ENCODE results near the gene DDX20. TPM values are rescaled to one million over a fixed set of nuclear protein-coding genes. Genes with fewer than 3 reads are reported as not detected.

Gene DDX20
- total and polyA plus RNA-seq, 4 donors = 3.9 to 8.8 (median 6.9) TPM

DNA sequence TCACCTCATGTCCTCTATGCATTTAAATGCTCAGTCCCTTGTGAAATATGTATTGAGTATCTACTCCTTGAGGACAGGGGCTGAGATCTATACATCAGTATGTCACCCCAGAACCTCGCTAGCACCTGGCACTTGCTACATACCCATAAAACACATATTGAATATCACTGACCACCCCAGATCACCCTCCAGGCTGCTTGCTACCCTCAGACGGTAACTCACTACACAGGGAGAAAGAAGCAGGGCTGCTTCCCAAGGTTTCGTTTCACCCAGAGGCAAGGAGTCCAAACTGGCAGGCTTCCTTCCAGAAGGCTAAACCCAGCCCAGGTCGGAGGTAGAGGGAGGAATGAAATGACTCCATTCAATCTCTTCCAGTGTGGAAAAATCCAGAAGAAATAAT is 25.0 kb upstream of the DDX20 start:
- H3K36me3 ChIP-seq (ENCODE audit: control insufficient read depth in 1 of 2, insufficient read depth in 2 of 2, low read length in 1 of 2) = peaks cover 0 to 3% of the 10 kb centered on the region in 2 donors
- no peaks in the 10 kb centered on the region for H3K4me1 ChIP-seq (ENCODE audit: control insufficient read depth in 1 of 2, insufficient read depth in 2 of 2, low read length in 2 of 2)
- no peaks in the 10 kb centered on the region for H3K9me3 ChIP-seq (ENCODE audit: control insufficient read depth, low read length)
- H3K27me3 ChIP-seq (ENCODE audit: control insufficient read depth in 1 of 2, insufficient read depth in 2 of 2, low read length in 1 of 2) = no peaks in the 10 kb centered on the region
- no peak for DNase-seq
- intact Hi-C loops (cut with DNase I) = no loop called here
- H3K27ac ChIP-seq (ENCODE audit: low read depth in 1 of 2, low read length in 2 of 2) = no peak overlapping the region
- no peak for ATAC-seq (ENCODE audit: low FRiP score)
- H3K4me3 ChIP-seq (ENCODE audit: low read length in 2 of 2) = no peak overlapping the region
- 36 to 42% methylated on average over 4 of the region's 4 CpGs for WGBS, 2 donors

DNA sequence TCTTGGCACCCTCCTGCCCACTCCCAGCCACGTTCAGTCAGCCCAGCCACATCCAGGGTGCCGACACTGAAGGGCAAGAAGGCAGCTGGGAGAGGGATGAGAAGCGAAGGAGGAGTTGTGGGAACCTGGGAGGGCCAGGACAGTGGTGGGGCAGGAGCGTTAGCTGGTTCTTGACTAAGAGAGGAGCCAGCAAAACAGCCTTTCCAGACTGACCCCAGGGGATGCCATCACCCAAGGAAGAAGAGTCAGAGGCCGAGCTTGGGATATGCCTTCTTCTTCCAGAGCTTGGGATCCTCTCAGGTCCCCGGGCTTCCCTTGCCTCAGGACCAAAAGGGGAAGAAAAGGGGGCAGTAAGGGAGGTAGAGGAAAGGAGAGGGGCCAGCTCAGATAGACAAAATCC is 23.7 kb upstream of the DDX20 start:
- H3K27ac ChIP-seq (ENCODE audit: low read depth in 1 of 2, low read length in 2 of 2) = no peak overlapping the region
- no peaks in the 10 kb centered on the region for H3K4me1 ChIP-seq (ENCODE audit: control insufficient read depth in 1 of 2, insufficient read depth in 2 of 2, low read length in 2 of 2)
- DNase-seq = no peak
- 80% methylated on average over 6 of the region's 6 CpGs for WGBS, 2 donors
- H3K27me3 ChIP-seq (ENCODE audit: control insufficient read depth in 1 of 2, insufficient read depth in 2 of 2, low read length in 1 of 2) = no peaks in the 10 kb centered on the region
- no peak for ATAC-seq (ENCODE audit: low FRiP score)
- intact Hi-C loops (cut with DNase I) = no loop called here
- H3K36me3 ChIP-seq (ENCODE audit: control insufficient read depth in 1 of 2, insufficient read depth in 2 of 2, low read length in 1 of 2) = peaks cover 0 to 3% of the 10 kb centered on the region in 2 donors
- H3K9me3 ChIP-seq (ENCODE audit: control insufficient read depth, low read length) = no peaks in the 10 kb centered on the region
- H3K4me3 ChIP-seq (ENCODE audit: low read length in 2 of 2) = no peak overlapping the region

DNA sequence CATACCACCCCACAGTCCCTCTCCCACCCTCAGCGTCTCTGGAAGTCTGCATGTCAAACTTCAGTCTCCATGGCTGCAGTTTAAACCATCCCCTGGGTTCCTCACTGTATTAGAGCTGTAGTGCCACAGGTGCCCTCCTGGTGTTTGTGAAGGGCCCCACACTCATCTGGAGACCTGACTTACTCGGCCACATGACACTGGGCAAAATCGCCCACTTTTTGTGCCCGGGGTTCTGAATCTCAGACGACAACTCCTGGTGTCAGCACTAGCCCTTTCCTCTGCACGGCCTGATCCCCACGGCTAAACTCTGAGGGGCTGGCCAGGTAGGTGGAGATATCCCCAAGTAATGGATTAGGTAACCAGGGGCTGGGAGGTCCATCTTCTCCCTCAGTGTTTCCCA is 23.0 kb upstream of the DDX20 start:
- Histone ChIP-seq H3K9me3 (ENCODE audit: control insufficient read depth, low read length) (no peaks in the 10 kb centered on the region), H3K4me3 (ENCODE audit: low read length in 2 of 2) (no peak overlapping the region), H3K36me3 (ENCODE audit: control insufficient read depth in 1 of 2, insufficient read depth in 2 of 2, low read length in 1 of 2) (no peaks in the 10 kb centered on the region), H3K27me3 (ENCODE audit: control insufficient read depth in 1 of 2, insufficient read depth in 2 of 2, low read length in 1 of 2) (no peaks in the 10 kb centered on the region), H3K4me1 (ENCODE audit: control insufficient read depth in 1 of 2, insufficient read depth in 2 of 2, low read length in 2 of 2) (no peaks in the 10 kb centered on the region), H3K27ac (ENCODE audit: low read depth in 1 of 2, low read length in 2 of 2) (no peak overlapping the region)
- intact Hi-C loops (cut with DNase I) = no loop called here
- 92 to 97% methylated on average over 7 of the region's 7 CpGs for WGBS, 2 donors
- DNase-seq (no peak), ATAC-seq (ENCODE audit: low FRiP score) (no peak)

DNA sequence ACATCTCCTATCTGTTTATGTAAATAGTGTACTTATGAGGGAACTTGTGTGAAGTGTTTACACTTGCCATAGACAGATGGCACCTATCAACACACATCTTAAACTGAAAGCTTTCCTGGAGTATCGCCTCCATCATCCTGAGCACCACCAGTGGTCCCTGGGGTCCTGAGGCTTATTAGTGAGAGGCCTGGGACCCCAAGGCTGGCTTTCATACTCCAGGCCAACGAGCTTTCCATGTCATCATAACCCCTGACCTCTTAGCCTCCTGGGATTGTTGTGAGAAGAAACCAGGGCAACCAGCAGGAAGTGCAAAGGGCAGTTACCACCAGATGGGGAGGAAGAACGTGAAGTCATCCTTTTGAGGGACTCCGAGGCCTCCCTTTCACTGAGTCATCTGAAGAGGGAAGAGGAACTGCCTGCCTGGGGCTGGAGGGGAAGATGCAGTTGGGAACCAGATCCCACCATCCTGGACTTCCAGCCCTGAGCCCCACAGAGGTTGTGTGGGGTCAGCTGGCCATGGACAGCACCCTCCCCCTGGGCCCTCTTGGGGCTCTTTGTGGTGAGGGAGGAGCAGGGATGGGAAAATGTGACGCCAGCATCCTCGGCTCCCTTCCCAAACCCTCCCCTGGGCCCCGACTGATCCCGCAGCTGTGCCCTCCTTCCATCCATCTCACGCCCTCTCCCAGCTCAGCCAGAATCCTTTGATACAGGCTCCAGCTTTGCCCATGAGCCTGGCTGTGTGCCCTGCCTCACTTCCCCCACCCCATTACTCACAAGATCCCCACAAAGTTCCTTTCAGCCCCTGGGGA is 22.3 kb upstream of the DDX20 start:
- Histone ChIP-seq H3K27ac (ENCODE audit: low read depth in 1 of 2, low read length in 2 of 2) (no peak overlapping the region), H3K36me3 (ENCODE audit: control insufficient read depth in 1 of 2, insufficient read depth in 2 of 2, low read length in 1 of 2) (no peaks in the 10 kb centered on the region), H3K27me3 (ENCODE audit: control insufficient read depth in 1 of 2, insufficient read depth in 2 of 2, low read length in 1 of 2) (no peaks in the 10 kb centered on the region), H3K9me3 (ENCODE audit: control insufficient read depth, low read length) (no peaks in the 10 kb centered on the region), H3K4me1 (ENCODE audit: control insufficient read depth in 1 of 2, insufficient read depth in 2 of 2, low read length in 2 of 2) (no peaks in the 10 kb centered on the region), H3K4me3 (ENCODE audit: low read length in 2 of 2) (no peak overlapping the region)
- ATAC-seq (ENCODE audit: low FRiP score) (peak; percentile 42), DNase-seq (peak; percentile 73 to 77)
- 69 to 72% methylated on average over 9 of the region's 9 CpGs for WGBS, 2 donors
- intact Hi-C loops (cut with DNase I) = no loop called here

DNA sequence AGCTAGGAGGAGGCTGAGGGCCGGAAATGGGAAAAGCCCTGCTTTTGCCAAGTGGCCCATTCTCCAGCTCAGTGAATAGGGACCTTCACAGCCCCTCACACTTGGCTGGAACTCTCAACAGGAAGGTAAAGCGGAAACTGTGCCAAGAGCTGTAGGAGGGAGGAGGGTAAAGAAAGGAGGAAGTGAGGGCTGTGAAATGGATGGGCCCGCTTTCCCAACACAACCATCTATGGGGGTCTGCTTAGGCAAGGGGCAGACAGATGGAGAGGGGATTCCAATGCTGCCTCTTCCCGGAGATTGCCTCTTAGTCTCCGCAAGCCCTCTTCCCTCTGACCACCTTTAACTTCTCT is 21.7 kb upstream of the DDX20 start:
- Histone ChIP-seq H3K27ac (ENCODE audit: low read depth in 1 of 2, low read length in 2 of 2) (no peak overlapping the region), H3K4me3 (ENCODE audit: low read length in 2 of 2) (no peak overlapping the region), H3K9me3 (ENCODE audit: control insufficient read depth, low read length) (no peaks in the 10 kb centered on the region), H3K36me3 (ENCODE audit: control insufficient read depth in 1 of 2, insufficient read depth in 2 of 2, low read length in 1 of 2) (no peaks in the 10 kb centered on the region), H3K4me1 (ENCODE audit: control insufficient read depth in 1 of 2, insufficient read depth in 2 of 2, low read length in 2 of 2) (no peaks in the 10 kb centered on the region), H3K27me3 (ENCODE audit: control insufficient read depth in 1 of 2, insufficient read depth in 2 of 2, low read length in 1 of 2) (no peaks in the 10 kb centered on the region)
- intact Hi-C loops (cut with DNase I) = no loop called here
- ATAC-seq (ENCODE audit: low FRiP score) (no peak), DNase-seq (no peak)
- 86 to 89% methylated on average over 5 of the region's 5 CpGs for whole genome bisulfite sequencing, 2 donors

DNA sequence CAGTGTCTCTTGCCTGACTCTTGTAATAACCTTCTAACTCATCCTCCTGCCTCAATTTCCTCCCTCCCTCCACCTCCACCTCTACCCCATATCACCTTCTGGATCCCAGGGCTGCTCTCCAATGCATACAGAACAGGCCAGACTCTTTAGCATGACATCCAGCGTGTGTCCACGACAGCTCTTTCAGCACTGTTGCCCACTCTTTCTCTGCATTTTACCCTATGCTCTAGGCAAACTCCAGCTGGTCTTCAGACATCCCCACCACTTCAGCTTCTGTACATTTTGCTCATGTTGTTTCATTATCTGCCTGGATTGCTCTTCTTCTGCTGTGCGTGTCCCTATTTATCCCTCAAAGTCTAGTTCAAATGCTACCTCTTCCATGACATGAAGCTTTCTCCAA is 21.3 kb upstream of the DDX20 start:
- no peaks in the 10 kb centered on the region for H3K27me3 ChIP-seq (ENCODE audit: control insufficient read depth in 1 of 2, insufficient read depth in 2 of 2, low read length in 1 of 2)
- no peak for DNase-seq
- H3K4me1 ChIP-seq (ENCODE audit: control insufficient read depth in 1 of 2, insufficient read depth in 2 of 2, low read length in 2 of 2) = no peaks in the 10 kb centered on the region
- H3K9me3 ChIP-seq (ENCODE audit: control insufficient read depth, low read length) = no peaks in the 10 kb centered on the region
- ATAC-seq (ENCODE audit: low FRiP score) = no peak
- no peak overlapping the region for H3K27ac ChIP-seq (ENCODE audit: low read depth in 1 of 2, low read length in 2 of 2)
- intact Hi-C loops (cut with DNase I) = no loop called here
- H3K4me3 ChIP-seq (ENCODE audit: low read length in 2 of 2) = no peak overlapping the region
- 93 to 95% methylated on average over 3 of the region's 3 CpGs for WGBS, 2 donors
- no peaks in the 10 kb centered on the region for H3K36me3 ChIP-seq (ENCODE audit: control insufficient read depth in 1 of 2, insufficient read depth in 2 of 2, low read length in 1 of 2)

DNA sequence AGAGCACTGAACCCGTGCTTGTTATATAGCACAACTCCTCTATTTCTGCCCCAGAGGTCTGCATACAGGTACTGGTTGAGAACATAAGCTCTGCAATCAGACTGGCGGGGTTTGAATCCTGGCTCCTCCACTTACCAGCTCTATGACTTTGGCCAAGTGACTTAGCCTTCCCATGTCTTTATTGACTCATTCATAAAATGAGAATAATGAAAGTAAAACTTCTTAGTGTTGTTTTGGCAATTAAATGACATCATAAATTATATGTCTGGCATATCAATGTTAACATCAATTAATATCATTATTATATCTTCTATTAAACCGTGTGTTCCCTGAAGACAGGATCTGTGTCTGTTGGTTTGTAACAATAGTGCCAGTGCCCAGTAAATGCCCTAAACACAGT is 20.8 kb upstream of the DDX20 start:
- no peak for DNase-seq
- Histone ChIP-seq H3K27ac (ENCODE audit: low read depth in 1 of 2, low read length in 2 of 2) (no peak overlapping the region), H3K4me3 (ENCODE audit: low read length in 2 of 2) (no peak overlapping the region), H3K27me3 (ENCODE audit: control insufficient read depth in 1 of 2, insufficient read depth in 2 of 2, low read length in 1 of 2) (no peaks in the 10 kb centered on the region), H3K9me3 (ENCODE audit: control insufficient read depth, low read length) (no peaks in the 10 kb centered on the region), H3K4me1 (ENCODE audit: control insufficient read depth in 1 of 2, insufficient read depth in 2 of 2, low read length in 2 of 2) (no peaks in the 10 kb centered on the region), H3K36me3 (ENCODE audit: control insufficient read depth in 1 of 2, insufficient read depth in 2 of 2, low read length in 1 of 2) (no peaks in the 10 kb centered on the region)
- intact Hi-C loops (cut with DNase I) = no loop called here
- ATAC-seq (ENCODE audit: low FRiP score) = no peak
- 91 to 96% methylated on average over 3 of the region's 3 CpGs for WGBS, 2 donors

DNA sequence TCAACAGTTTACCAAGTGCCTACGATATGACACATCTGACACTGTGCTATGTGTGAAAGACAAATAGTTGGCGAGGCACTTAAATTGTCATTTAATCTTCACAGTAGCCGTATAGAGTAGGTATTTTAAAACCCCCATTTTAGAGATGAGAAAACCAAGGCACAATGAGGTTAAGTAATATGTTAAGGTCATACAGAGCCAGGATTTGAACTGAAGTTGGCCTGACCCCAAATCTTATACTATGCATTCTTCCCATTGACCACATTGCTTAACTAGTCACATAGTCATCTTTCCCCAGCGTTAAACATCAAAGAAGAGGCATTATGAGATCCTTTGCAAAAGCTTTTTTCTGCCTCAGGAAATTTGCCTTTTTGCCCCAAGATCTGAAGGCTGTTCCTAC is 20.4 kb upstream of the DDX20 start:
- Histone ChIP-seq H3K9me3 (ENCODE audit: control insufficient read depth, low read length) (no peaks in the 10 kb centered on the region), H3K4me3 (ENCODE audit: low read length in 2 of 2) (no peak overlapping the region), H3K27me3 (ENCODE audit: control insufficient read depth in 1 of 2, insufficient read depth in 2 of 2, low read length in 1 of 2) (no peaks in the 10 kb centered on the region), H3K36me3 (ENCODE audit: control insufficient read depth in 1 of 2, insufficient read depth in 2 of 2, low read length in 1 of 2) (no peaks in the 10 kb centered on the region), H3K27ac (ENCODE audit: low read depth in 1 of 2, low read length in 2 of 2) (no peak overlapping the region), H3K4me1 (ENCODE audit: control insufficient read depth in 1 of 2, insufficient read depth in 2 of 2, low read length in 2 of 2) (no peaks in the 10 kb centered on the region)
- DNase-seq (no peak), ATAC-seq (ENCODE audit: low FRiP score) (no peak)
- intact Hi-C loops (cut with DNase I) = no loop called here
- 92 to 94% methylated on average over 4 of the region's 4 CpGs for WGBS, 2 donors

DNA sequence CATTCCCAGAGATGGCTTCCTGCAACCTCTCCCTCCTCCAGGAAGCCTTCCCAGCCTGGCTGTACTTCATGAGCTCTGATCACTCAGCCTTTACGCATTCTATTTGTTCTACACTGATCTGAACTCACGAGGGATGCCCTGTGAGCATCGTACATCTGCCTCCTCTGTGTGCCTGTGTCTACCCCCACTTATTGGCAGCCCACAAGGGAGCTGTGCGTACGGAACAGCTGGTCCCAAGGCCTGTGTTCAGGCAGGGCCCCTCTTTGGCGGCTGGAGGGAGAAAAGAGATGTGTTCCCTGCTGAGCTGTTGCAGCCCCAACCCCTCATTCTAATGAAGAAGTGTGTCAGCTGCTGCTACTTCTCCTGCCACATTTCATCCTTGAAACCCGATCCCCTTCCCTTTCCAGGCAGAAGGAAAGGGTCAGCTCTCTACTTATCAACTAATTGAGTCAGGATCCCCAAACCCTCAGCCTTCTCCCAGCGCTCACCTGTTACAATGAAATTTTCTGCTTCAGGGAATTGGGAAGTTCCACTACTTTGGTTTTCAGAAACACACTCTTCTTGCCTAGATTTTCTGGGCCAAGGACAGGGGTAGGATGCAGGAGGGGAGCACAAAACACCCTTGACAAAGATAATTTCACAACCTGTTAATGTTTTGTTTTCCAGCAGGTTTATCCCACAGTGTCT is 19.7 kb upstream of the DDX20 start:
- Histone ChIP-seq H3K4me3 (ENCODE audit: low read length in 2 of 2) (no peak overlapping the region), H3K36me3 (ENCODE audit: control insufficient read depth in 1 of 2, insufficient read depth in 2 of 2, low read length in 1 of 2) (no peaks in the 10 kb centered on the region), H3K27me3 (ENCODE audit: control insufficient read depth in 1 of 2, insufficient read depth in 2 of 2, low read length in 1 of 2) (no peaks in the 10 kb centered on the region), H3K4me1 (ENCODE audit: control insufficient read depth in 1 of 2, insufficient read depth in 2 of 2, low read length in 2 of 2) (no peaks in the 10 kb centered on the region), H3K27ac (ENCODE audit: low read depth in 1 of 2, low read length in 2 of 2) (no peak overlapping the region), H3K9me3 (ENCODE audit: control insufficient read depth, low read length) (no peaks in the 10 kb centered on the region)
- WGBS, 2 donors = 95% methylated on average over 8 of the region's 8 CpGs
- intact Hi-C loops (cut with DNase I) = no loop called here
- DNase-seq = no peak
- ATAC-seq (ENCODE audit: low FRiP score) = no peak
